ENCODE results near the gene RTP2.

DNA sequence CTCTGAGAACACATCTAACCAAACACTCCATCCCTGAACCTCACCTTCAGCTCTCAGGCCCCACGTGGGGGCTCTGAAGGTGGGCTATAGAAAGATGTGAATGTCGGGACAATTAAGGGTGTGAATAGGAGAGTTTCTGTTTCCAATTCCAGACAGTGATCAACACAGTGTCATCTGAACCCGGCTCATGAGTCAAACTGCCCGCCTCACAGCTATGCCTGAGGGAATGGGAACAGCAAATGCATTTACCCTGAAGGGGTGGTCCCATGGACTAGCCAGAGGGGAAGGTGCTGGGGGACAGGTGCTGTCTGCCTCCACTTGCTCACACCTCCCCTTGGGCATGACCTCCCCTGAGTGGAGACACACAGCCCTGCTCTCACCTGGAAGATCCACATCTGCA, 6.3 kb downstream of the RTP2 start:
- no peak for TF ChIP-seq CTCF (conservative IDR thresholded peaks at IDR 0.05; ENCODE audit: low read depth, low read length)
- TF ChIP-seq RFX5 (IDR thresholded peaks at IDR 0.05; ENCODE audit: low read depth, low read length), result no peak
- TF ChIP-seq MAFK (IDR thresholded peaks at IDR 0.05; ENCODE audit: low read depth, low read length), result no peak
- no peak for TF ChIP-seq POLR2A (IDR thresholded peaks at IDR 0.05; ENCODE audit: low read depth, low read length)
- no peak for TF ChIP-seq BHLHE40 (IDR thresholded peaks at IDR 0.05; ENCODE audit: low read depth, low read length)
- TF ChIP-seq, protein P1, sequence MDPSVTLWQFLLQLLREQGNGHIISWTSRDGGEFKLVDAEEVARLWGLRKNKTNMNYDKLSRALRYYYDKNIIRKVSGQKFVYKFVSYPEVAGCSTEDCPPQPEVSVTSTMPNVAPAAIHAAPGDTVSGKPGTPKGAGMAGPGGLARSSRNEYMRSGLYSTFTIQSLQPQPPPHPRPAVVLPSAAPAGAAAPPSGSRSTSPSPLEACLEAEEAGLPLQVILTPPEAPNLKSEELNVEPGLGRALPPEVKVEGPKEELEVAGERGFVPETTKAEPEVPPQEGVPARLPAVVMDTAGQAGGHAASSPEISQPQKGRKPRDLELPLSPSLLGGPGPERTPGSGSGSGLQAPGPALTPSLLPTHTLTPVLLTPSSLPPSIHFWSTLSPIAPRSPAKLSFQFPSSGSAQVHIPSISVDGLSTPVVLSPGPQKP (IDR thresholded peaks at IDR 0.05; ENCODE audit: borderline replicate concordance, low read depth, low read length), result no peak
- TF ChIP-seq RAD21 (IDR thresholded peaks at IDR 0.05; ENCODE audit: low read length), result no peak
- TF ChIP-seq, protein P2, sequence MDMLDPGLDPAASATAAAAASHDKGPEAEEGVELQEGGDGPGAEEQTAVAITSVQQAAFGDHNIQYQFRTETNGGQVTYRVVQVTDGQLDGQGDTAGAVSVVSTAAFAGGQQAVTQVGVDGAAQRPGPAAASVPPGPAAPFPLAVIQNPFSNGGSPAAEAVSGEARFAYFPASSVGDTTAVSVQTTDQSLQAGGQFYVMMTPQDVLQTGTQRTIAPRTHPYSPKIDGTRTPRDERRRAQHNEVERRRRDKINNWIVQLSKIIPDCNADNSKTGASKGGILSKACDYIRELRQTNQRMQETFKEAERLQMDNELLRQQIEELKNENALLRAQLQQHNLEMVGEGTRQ (IDR thresholded peaks at IDR 0.05; ENCODE audit: low read depth, low read length), result no peak
- TF ChIP-seq CEBPB (IDR thresholded peaks at IDR 0.05; ENCODE audit: low read depth, low read length), result no peak
- no peak for TF ChIP-seq FOS (IDR thresholded peaks at IDR 0.05; ENCODE audit: low read depth, low read length)
- TF ChIP-seq SMC3 (IDR thresholded peaks at IDR 0.05; ENCODE audit: low read depth, low read length), result no peak
- TF ChIP-seq MAZ (IDR thresholded peaks at IDR 0.05; ENCODE audit: borderline replicate concordance, low read depth, low read length), result no peak
- TF ChIP-seq NFE2L2 (IDR thresholded peaks at IDR 0.05; ENCODE audit: low read depth, low read length), result no peak
- TF ChIP-seq MXI1 (IDR thresholded peaks at IDR 0.05; ENCODE audit: borderline replicate concordance, low read depth, low read length), result no peak
